HEK293 (cell line): ENCODE measurements around the gene SLC25A25.

Experiments
- CTCF ChIA-PET: fragments of 350-600 bp; formaldehyde crosslinking; extraction: SDS; loops from one replicate; lab custom pipeline; 2021; ENCODE audit warnings: antibody characterized with exemption; lab: Yijun Ruan, JAX
- POLR2A ChIA-PET: fragments of 300-600 bp; formaldehyde crosslinking; extraction: SDS; loops from one replicate; lab custom pipeline; 2020; ENCODE audit warnings: antibody characterized with exemption, inconsistent platforms; lab: Yijun Ruan, JAX
- H3K27ac ChIP-seq: fragments of 200-500 bp; sonication (Bioruptor generic); 2 replicates; pipeline ENCODE4 v1.5.1; 2014; ENCODE audit warnings: low read depth, low read length, control low read depth, inconsistent platforms; ENCODE audit errors: extremely low read depth
- H3K36me3 ChIP-seq, 2 experiments: fragments of 200-500 bp in 1 of 2; sonication (Bioruptor generic) in 1 of 2; 1 replicate in 1 of 2; 2 replicates in 1 of 2; pipeline ENCODE4 v1.5.1; 2014 to 2017; ENCODE audit warnings: inconsistent platforms in 2 of 2, low read length in 2 of 2; ENCODE audit not compliant: control insufficient read depth in 2 of 2, insufficient read depth in 1 of 2
- H3K4me1 ChIP-seq: fragments of 200-500 bp; sonication (Bioruptor generic); 2 replicates; pipeline ENCODE4 v1.5.1; 2014; ENCODE audit warnings: mild to moderate bottlenecking, low read length, inconsistent platforms; ENCODE audit not compliant: control insufficient read depth, insufficient read depth
- H3K4me3 ChIP-seq: 2 replicates; pipeline ENCODE4 v1.5.1; 2011; ENCODE audit warnings: low read depth, mild to moderate bottlenecking, control low read depth, low read length, moderate library complexity
- H3K9me3 ChIP-seq: fragments of 200-500 bp; sonication (Bioruptor generic); 2 replicates; pipeline ENCODE4 v1.5.1; 2014; ENCODE audit warnings: low read depth, low read length, inconsistent platforms; ENCODE audit not compliant: control insufficient read depth, insufficient read depth
- EGR2 ChIP-seq: fragments of 450-650 bp; formaldehyde crosslinking; IDR thresholded peaks from 2 replicates; pipeline ENCODE4 v1.5.1; 2016; ENCODE audit warnings: low read depth, missing biosample characterization, missing genetic modification characterization
- ELK4 ChIP-seq: IDR thresholded peaks from 2 replicates; pipeline ENCODE4 v1.6.1; 2011; ENCODE audit warnings: mild to moderate bottlenecking, low read depth, low read length, borderline replicate concordance
- GLIS1 ChIP-seq: fragments of 450-650 bp; formaldehyde crosslinking; IDR thresholded peaks from 2 replicates; pipeline ENCODE4 v1.5.1; 2016; ENCODE audit warnings: missing biosample characterization, missing genetic modification characterization
- HIC1 ChIP-seq: fragments of 450-650 bp; formaldehyde crosslinking; IDR thresholded peaks from 2 replicates; pipeline ENCODE4 v1.5.1; 2016; ENCODE audit warnings: missing biosample characterization, missing genetic modification characterization
- KLF16 ChIP-seq: fragments of 450-650 bp; formaldehyde crosslinking; IDR thresholded peaks from 2 replicates; pipeline ENCODE4 v1.5.1; 2017; ENCODE audit warnings: missing biosample characterization, missing genetic modification characterization
- MEIS1 ChIP-seq: sonication (generic); formaldehyde crosslinking; IDR thresholded peaks from 2 replicates; pipeline ENCODE4 v1.8.1; 2022; ENCODE audit warnings: missing genetic modification reagents, mild to moderate bottlenecking, borderline replicate concordance
- MZF1 ChIP-seq: fragments of 450-650 bp; formaldehyde crosslinking; IDR thresholded peaks from 2 replicates; pipeline ENCODE4 v1.5.1; 2017; ENCODE audit warnings: missing biosample characterization, missing genetic modification characterization, borderline replicate concordance
- PRDM10 ChIP-seq: fragments of 450-650 bp; formaldehyde crosslinking; IDR thresholded peaks from 2 replicates; pipeline ENCODE4 v1.5.1; 2016; ENCODE audit warnings: missing biosample characterization, missing genetic modification characterization
- SP2 ChIP-seq: fragments of 450-650 bp; formaldehyde crosslinking; IDR thresholded peaks from 2 replicates; pipeline ENCODE4 v1.5.1; 2016; ENCODE audit warnings: missing biosample characterization, missing genetic modification characterization
- ZBTB26 ChIP-seq: fragments of 450-650 bp; formaldehyde crosslinking; optimal IDR thresholded peaks from 2 replicates; pipeline ENCODE3; 2016; ENCODE audit warnings: missing biosample characterization, mild to moderate bottlenecking, missing genetic modification characterization
- ZBTB48 ChIP-seq: fragments of 450-650 bp; formaldehyde crosslinking; IDR thresholded peaks from 2 replicates; pipeline ENCODE4 v1.5.1; 2016; ENCODE audit warnings: missing biosample characterization, missing genetic modification characterization
- ZNF112 ChIP-seq: fragments of 450-650 bp; formaldehyde crosslinking; IDR thresholded peaks from 2 replicates; pipeline ENCODE4 v1.5.0; 2017; ENCODE audit warnings: missing biosample characterization, missing genetic modification characterization
- ZNF138 ChIP-seq: fragments of 450-650 bp; formaldehyde crosslinking; IDR thresholded peaks from 2 replicates; pipeline ENCODE4 v1.5.1; 2016; ENCODE audit warnings: missing biosample characterization, missing genetic modification characterization, borderline replicate concordance
- ZNF18 ChIP-seq: fragments of 450-650 bp; formaldehyde crosslinking; IDR thresholded peaks from 2 replicates; pipeline ENCODE4 v1.5.1; 2016; ENCODE audit warnings: missing biosample characterization, missing genetic modification characterization
- ZNF19 ChIP-seq: fragments of 450-650 bp; formaldehyde crosslinking; IDR thresholded peaks from 2 replicates; pipeline ENCODE4; 2016; ENCODE audit warnings: missing biosample characterization, missing genetic modification characterization, low read depth
- ZNF366 ChIP-seq: fragments of 450-650 bp; formaldehyde crosslinking; conservative IDR thresholded peaks from 2 replicates; pipeline ENCODE4 v1.5.1; 2016; ENCODE audit warnings: missing biosample characterization, missing genetic modification characterization
- ZNF423 ChIP-seq: fragments of 450-650 bp; formaldehyde crosslinking; IDR thresholded peaks from 2 replicates; pipeline ENCODE4 v1.5.1; 2016; ENCODE audit warnings: missing biosample characterization, missing genetic modification characterization
- ZNF433 ChIP-seq: fragments of 450-650 bp; formaldehyde crosslinking; IDR thresholded peaks from 2 replicates; pipeline ENCODE4 v1.5.1; 2016; ENCODE audit warnings: missing biosample characterization, missing genetic modification characterization, low read depth
- ZNF48 ChIP-seq: fragments of 450-650 bp; formaldehyde crosslinking; IDR thresholded peaks from 2 replicates; pipeline ENCODE4 v1.5.1; 2016; ENCODE audit warnings: missing biosample characterization, missing genetic modification characterization
- ZNF529 ChIP-seq: fragments of 450-650 bp; formaldehyde crosslinking; IDR thresholded peaks from 2 replicates; pipeline ENCODE4 v1.5.1; 2017; ENCODE audit warnings: missing genetic modification characterization, missing biosample characterization; ENCODE audit not compliant: insufficient replicate concordance
- ZNF549 ChIP-seq: fragments of 450-650 bp; IDR thresholded peaks from 2 replicates; pipeline ENCODE4 v1.5.1; 2018; ENCODE audit warnings: missing biosample characterization, missing genetic modification characterization, mild to moderate bottlenecking, inconsistent platforms, moderate library complexity
- ZNF555 ChIP-seq: fragments of 450-650 bp; formaldehyde crosslinking; conservative IDR thresholded peaks from 2 replicates; pipeline ENCODE4 v1.5.1; 2017; ENCODE audit warnings: missing biosample characterization, mild to moderate bottlenecking, missing genetic modification characterization, inconsistent platforms
- ZNF768 ChIP-seq: fragments of 450-650 bp; formaldehyde crosslinking; IDR thresholded peaks from 2 replicates; pipeline ENCODE4 v1.5.1; 2018; ENCODE audit warnings: missing biosample characterization, mild to moderate bottlenecking, missing genetic modification characterization
- ZSCAN16 ChIP-seq: fragments of 450-650 bp; formaldehyde crosslinking; IDR thresholded peaks from 2 replicates; pipeline ENCODE4 v1.5.1; 2016; ENCODE audit warnings: missing biosample characterization, missing genetic modification characterization
- ZSCAN18 ChIP-seq: fragments of 450-650 bp; formaldehyde crosslinking; IDR thresholded peaks from 2 replicates; pipeline ENCODE4 v1.5.1; 2016; ENCODE audit warnings: missing biosample characterization, missing genetic modification characterization

SLC25A25 gene

GRCh38 chr9:128072144-128073021 is 4.4 kb downstream of the SLC25A25 start:
- Histone ChIP-seq H3K4me1 (peaks cover 2% of the 10 kb centered on the region; the same call in 1 of the 2 replicates), H3K27ac (peak overlapping the region; percentile 37), H3K4me3 (no peak overlapping the region), H3K36me3 (no peaks in the 10 kb centered on the region), H3K9me3 (no peaks in the 10 kb centered on the region)
- ChIA-PET CTCF (interaction anchor here (0.6 to 3.0 kb wide), 7 partner anchors 9 to 616 kb away, joined by 3 to 16 read pairs (median 4); no protein-coding TSS in a partner anchor), POLR2A (interaction anchor here (0.6 to 1.4 kb wide), 3 partner anchors 26 to 239 kb away, joined by 4 to 6 read pairs (median 5); partner anchors contain the start of gene EEIG1)
- TF ChIP-seq GLIS1 = no peak
- TF ChIP-seq ZNF529 (tag by site-specific recombination) = no peak
- TF ChIP-seq MEIS1 (CRISPR knock-in tag) = no peak
- TF ChIP-seq ZNF423 (tag by site-specific recombination) = no peak
- TF ChIP-seq ZNF555 (tag by site-specific recombination) = no peak
- no peak for TF ChIP-seq ZNF549
- TF ChIP-seq ZBTB48 = no peak
- no peak for TF ChIP-seq ZSCAN16 (tag by site-specific recombination)
- peak; percentile 26; the same call in 1 of the 2 replicates for TF ChIP-seq PRDM10 (tag by site-specific recombination)
- no peak for TF ChIP-seq ZNF433 (tag by site-specific recombination)
- no peak for TF ChIP-seq SP2
- no peak for TF ChIP-seq ZNF138 (tag by site-specific recombination)
- no peak for TF ChIP-seq ZNF18 (tag by site-specific recombination)
- no peak for TF ChIP-seq ZNF112
- TF ChIP-seq ZNF768 (tag by site-specific recombination) = no peak
- no peak for TF ChIP-seq EGR2 (tag by site-specific recombination)
- peak; percentile 63 for TF ChIP-seq ZNF366 (tag by site-specific recombination)
- TF ChIP-seq HIC1 (tag by site-specific recombination) = 0 out of 2 replicates have a peak, but pooled peaks have one; percentile 13
- no peak for TF ChIP-seq ZBTB26
- TF ChIP-seq ELK4 = no peak
- TF ChIP-seq ZSCAN18 = no peak
- no peak for TF ChIP-seq ZNF19 (tag by site-specific recombination)
- TF ChIP-seq KLF16 (tag by site-specific recombination) = no peak
- TF ChIP-seq ZNF48 = no peak
- TF ChIP-seq MZF1 (tag by site-specific recombination) = no peak
